GM13976 (cell line): Measurements from ENCODE around the gene TMEM135.

Experiments
- DNase-seq: peaks from one replicate; pipeline ENCODE4 v3.0.0; 2012; ENCODE audit warnings: low spot score
- in situ Hi-C: fragments of 300-500 bp; cut with MboI; formaldehyde crosslinking; loops from one replicate; pipeline ENCODE4 v1.12.0; 2022; ENCODE audit warnings: low sequenced_read_pairs, mixed read lengths, inconsistent platforms; ENCODE audit not compliant: unreplicated experiment
- TF ChIP-seq, protein P1 (sequence below): IDR thresholded peaks from 2 replicates; pipeline ENCODE4 v1.5.1; 2012; ENCODE audit warnings: borderline replicate concordance, mild to moderate bottlenecking; ENCODE audit not compliant: insufficient read depth; ENCODE audit errors: extremely low read depth, missing control alignments, control extremely low read depth

The TMEM135 gene

DNA sequence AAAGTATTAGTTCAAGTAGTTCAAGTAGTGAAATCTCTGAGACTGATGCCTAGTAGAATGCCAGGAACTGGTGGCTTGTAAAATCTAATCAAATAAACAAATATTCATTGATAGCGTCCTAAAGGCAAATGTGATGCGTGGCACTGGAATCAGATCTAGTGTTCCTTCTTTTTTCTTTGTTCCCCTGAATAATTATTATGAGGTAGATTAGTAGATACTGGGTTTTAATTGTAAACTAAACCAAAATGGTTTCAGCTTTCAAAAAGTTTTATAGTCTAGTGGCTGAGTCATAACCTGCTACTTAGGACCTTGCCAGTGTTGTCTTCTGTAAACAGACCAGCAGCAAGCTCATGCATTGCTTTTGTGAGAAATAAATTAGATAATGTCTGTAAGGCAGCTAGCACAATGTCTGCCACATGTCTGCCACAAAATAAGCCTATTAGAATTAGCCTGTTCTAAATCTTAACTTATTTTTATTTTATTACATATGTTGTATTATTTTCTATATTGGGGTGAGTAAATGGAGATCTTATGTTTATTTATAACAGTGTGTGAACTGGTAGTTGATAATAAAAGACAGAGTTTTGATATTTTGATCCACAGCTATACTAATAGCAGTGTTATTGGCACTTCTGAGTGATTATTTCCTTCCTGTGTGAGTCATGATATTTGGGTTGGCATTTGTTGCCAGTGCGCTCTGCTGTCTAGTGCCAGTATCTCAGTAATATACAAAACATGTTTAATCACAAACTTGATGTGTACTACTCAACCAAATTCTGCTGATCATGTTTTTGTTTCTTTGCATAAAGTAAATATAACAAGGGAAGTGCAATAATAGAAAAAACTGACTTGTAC, 135.7 kb downstream of the TMEM135 start:
- DNase-seq, result no peak
- in situ Hi-C loops, result no loop called here
- TF ChIP-seq, protein P1, sequence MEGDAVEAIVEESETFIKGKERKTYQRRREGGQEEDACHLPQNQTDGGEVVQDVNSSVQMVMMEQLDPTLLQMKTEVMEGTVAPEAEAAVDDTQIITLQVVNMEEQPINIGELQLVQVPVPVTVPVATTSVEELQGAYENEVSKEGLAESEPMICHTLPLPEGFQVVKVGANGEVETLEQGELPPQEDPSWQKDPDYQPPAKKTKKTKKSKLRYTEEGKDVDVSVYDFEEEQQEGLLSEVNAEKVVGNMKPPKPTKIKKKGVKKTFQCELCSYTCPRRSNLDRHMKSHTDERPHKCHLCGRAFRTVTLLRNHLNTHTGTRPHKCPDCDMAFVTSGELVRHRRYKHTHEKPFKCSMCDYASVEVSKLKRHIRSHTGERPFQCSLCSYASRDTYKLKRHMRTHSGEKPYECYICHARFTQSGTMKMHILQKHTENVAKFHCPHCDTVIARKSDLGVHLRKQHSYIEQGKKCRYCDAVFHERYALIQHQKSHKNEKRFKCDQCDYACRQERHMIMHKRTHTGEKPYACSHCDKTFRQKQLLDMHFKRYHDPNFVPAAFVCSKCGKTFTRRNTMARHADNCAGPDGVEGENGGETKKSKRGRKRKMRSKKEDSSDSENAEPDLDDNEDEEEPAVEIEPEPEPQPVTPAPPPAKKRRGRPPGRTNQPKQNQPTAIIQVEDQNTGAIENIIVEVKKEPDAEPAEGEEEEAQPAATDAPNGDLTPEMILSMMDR, result no peak

DNA sequence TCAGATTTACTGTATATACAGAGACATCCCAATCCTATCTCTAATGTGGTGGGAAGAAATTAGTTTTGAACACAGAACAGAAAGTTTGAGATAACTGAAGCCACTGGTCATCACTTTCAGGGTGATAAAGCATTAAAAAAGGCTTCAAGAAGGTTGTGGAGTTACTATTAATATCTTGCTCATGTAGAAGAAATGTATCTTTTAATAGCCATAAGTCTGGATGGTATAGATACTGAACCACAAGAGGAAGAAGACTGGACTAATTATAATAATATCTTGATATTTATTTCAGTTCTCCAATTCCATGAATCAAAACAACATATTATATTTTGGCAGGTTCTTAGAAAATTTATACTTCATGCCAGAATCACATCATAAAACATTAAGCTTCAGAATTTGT, 137.1 kb downstream of the TMEM135 start:
- TF ChIP-seq, protein P1, result no peak
- in situ Hi-C loops, result no loop called here
- DNase-seq, result no peak

DNA sequence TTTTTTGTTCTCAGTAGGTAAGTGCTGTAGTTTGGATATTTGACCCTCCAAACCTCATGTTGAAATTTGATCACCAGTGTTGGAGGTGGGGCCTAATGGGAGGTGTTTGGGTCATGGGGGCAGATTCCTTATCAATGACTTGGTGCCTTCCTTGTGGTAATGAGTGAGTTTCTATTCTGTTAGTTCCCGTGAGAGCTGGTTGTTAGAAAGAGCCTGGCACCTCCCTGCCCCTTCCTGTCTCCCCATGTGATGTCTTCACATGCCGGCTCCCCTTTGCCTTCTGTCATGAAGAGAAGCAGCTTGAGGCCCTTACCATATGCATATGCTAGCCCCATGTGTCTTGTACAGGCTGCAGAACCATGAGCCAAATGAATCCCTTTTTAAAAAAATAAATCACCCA, 138.3 kb downstream of the TMEM135 start:
- TF ChIP-seq, protein P1, result no peak
- in situ Hi-C loops, result no loop called here
- DNase-seq, result no peak

DNA sequence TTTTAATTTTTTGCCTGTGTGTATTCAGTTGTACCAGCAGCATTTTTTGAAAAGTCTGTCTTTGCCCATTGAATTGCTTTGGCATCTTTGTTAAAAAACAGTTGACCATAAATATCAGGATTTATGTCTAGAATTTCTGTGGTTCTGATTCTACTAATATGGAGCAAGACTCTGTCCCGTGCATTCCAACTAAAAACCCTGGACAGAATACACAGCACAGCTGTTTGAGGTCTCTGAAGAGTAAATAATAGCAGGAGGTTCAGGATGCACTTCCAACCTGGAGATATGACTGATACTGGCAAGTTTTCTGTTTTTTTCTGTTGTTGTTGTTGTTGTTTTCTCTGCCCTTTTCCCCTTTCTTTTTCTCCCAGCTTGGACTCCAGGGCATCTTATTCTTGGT, 141.9 kb downstream of the TMEM135 start:
- DNase-seq, result no peak
- TF ChIP-seq, protein P1, result no peak
- in situ Hi-C loops, result no loop called here

DNA sequence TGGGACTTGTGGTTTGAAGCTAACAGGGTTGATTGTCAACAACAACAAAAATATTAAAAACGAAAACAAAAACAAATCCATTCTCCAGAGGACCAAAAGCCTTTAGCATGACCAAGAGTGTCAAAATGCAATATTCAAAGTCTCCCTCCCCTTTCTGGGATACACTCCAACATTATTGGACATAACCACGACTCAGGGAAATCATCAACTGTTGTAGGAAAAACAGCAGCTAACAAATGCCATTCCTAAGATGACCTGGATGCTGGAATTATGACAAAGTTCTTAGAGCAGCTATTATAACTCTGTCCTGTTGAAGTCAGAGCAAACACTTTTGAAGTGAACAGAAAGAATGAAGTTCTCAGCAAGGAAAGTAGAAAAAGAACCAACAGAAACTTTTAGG, 143.0 kb downstream of the TMEM135 start:
- TF ChIP-seq, protein P1, result no peak
- no peak for DNase-seq
- in situ Hi-C loops, result no loop called here

DNA sequence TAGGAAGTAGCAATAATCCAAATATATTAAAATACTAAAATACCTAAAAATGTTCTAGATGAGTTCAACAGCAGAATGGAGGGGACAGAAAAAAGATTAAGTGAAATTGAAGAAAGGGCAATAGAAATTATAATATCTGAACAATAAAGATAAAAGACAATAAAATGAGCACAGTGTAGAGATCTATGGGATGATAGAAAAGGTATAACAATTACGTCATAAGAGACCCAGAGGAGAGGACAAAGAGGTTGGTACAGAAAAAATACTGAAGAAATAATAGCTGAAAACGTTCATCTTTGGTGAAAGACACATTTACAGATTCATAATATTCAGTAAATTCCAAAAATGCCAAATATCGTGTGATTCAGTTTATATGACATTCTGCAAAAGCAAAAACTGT, 143.4 kb downstream of the TMEM135 start:
- TF ChIP-seq, protein P1, result no peak
- in situ Hi-C loops, result no loop called here
- DNase-seq, result no peak
